ENCODE data around the gene CTAGE6. TPM values are rescaled to one million over a fixed set of nuclear protein-coding genes. Genes with fewer than 3 reads are reported as not detected.
A peak's percentile ranks its signal among the peaks of the same experiment; 100 is the strongest.
"Not testable (repeated sequence)": the region's sequence is repeated elsewhere in the genome, so short reads cannot be mapped to it uniquely, and the experiment has no call there.

Gene CTAGE6
- total RNA-seq, 1 experiment from 2014 or later = not detected

DNA sequence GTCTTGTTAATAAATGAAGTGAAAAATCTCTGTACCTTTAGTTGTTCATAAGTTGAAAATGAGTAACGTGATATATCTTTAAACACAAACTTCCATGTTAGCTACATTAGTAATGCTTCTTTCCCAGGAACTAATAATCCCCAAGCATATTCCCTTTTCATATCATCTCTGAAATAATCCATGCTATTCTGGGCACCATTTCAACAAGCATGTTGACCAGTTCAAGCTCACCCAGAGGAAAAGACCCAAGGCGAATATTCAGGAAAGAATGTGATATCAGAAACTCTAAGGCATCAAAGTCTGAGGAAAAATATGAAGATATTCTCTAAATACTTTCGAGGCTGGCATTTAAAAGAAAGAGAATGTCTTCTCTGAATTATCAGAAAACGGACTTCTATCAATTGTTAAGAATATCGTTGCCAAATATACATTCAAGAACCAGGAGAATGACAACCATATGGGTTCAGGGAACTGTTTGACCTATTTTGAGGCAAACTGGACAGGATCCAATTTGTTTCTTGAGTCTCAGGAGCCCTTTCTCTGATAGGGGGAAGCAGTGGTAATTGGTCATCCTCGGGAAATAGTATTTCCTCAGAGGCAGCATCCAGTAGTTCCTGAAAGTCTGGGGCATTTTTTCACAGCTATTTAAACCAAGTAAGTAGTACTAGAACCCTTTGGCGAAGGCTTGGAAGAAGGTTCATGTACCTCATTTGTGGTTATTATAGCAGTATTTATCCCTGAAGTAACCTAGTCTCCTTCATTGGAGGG, 28.1 kb upstream of the CTAGE6 start:
- intact Hi-C loops (cut with micrococcal nuclease); BruUV-seq (replicated peaks); H2AFZ ChIP-seq (ENCODE audit: low read length): not testable (repeated sequence)

GRCh38 chr7:143779591-143779990, 22.1 kb upstream of the CTAGE6 start:
- H3K27me3 ChIP-seq (ENCODE audit: low read length); H3K4me3 ChIP-seq (ENCODE audit: low read length); H3K9ac ChIP-seq (ENCODE audit: low read length); DNase-seq; H3K27ac ChIP-seq (ENCODE audit: low read length); POLR2A ChIA-PET (ENCODE audit: unreplicated experiment); CTCF ChIA-PET; H3K4me2 ChIP-seq (ENCODE audit: low read length); H3F3A ChIP-seq (ENCODE audit: low read length, unreplicated experiment); H2AFZ ChIP-seq (ENCODE audit: low read length); intact Hi-C loops (cut with micrococcal nuclease); BruUV-seq (replicated peaks); H3K36me3 ChIP-seq (ENCODE audit: low read depth, low read length); ATAC-seq; H3K4me1 ChIP-seq (ENCODE audit: insufficient read depth, low read length); H4K20me1 ChIP-seq (ENCODE audit: low read length); H3K9me2 ChIP-seq (replicated peaks; ENCODE audit: low read length); H3K9me3 ChIP-seq (ENCODE audit: low read length); H3K79me2 ChIP-seq (ENCODE audit: low read length): not testable (repeated sequence)

More for the DNA sequence above, 28.1 kb upstream of the CTAGE6 start:
- H3K27ac ChIP-seq (ENCODE audit: low read length); H3K4me2 ChIP-seq (ENCODE audit: low read length); H3F3A ChIP-seq (ENCODE audit: low read length, unreplicated experiment); ATAC-seq; H4K20me1 ChIP-seq (ENCODE audit: low read length); H3K9ac ChIP-seq (ENCODE audit: low read length); CTCF ChIA-PET; H3K79me2 ChIP-seq (ENCODE audit: low read length); H3K9me2 ChIP-seq (replicated peaks; ENCODE audit: low read length); H3K4me1 ChIP-seq (ENCODE audit: insufficient read depth, low read length); H3K27me3 ChIP-seq (ENCODE audit: low read length); H3K4me3 ChIP-seq (ENCODE audit: low read length); H3K9me3 ChIP-seq (ENCODE audit: low read length); H3K36me3 ChIP-seq (ENCODE audit: low read depth, low read length); DNase-seq; POLR2A ChIA-PET (ENCODE audit: unreplicated experiment): not testable (repeated sequence)

DNA sequence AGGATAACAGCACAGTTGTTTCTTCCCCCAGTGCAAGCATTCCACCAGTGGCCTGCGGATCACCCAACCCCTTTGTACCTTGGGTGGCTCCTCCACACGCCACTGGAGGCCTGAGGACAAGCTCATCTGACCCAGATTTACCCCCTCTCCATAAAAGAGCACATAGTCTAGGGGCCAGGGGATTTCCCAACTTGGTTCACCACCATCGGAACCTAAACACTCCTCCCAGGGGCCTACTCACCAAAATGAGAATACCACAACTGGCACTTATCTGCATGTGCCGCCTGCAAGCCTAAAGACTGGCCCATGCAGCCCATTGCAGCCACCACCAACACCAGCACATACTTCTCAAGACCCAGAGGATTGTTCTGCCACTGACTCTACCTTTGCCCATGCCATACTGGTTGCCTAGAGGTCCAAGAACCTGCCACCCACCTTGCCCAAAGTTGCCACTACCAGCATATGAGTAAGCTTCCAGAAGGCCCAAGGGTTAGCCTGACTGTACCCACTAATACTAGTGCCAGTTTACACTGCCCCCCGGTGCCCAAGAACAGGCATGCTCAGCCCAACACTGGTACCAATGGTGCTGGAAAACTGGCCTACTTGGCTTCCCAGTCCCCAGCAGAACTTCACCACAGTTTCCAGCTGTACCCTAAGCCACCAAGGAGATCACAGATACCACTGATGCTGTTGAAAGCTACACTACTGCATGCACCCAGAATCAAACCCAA, 15.4 kb upstream of the CTAGE6 start:
- H3K4me3 ChIP-seq (ENCODE audit: low read length); H3K27ac ChIP-seq (ENCODE audit: low read length); H3K9ac ChIP-seq (ENCODE audit: low read length); H3K36me3 ChIP-seq (ENCODE audit: low read depth, low read length); H3K9me3 ChIP-seq (ENCODE audit: low read length); POLR2A ChIA-PET (ENCODE audit: unreplicated experiment); CTCF ChIA-PET; H2AFZ ChIP-seq (ENCODE audit: low read length); H4K20me1 ChIP-seq (ENCODE audit: low read length); H3K9me2 ChIP-seq (replicated peaks; ENCODE audit: low read length); intact Hi-C loops (cut with micrococcal nuclease); BruUV-seq (replicated peaks); H3F3A ChIP-seq (ENCODE audit: low read length, unreplicated experiment); DNase-seq; H3K79me2 ChIP-seq (ENCODE audit: low read length); H3K4me2 ChIP-seq (ENCODE audit: low read length); ATAC-seq; H3K27me3 ChIP-seq (ENCODE audit: low read length); H3K4me1 ChIP-seq (ENCODE audit: insufficient read depth, low read length): not testable (repeated sequence)

GRCh38 chr7:143767531-143767930, 10.0 kb upstream of the CTAGE6 start:
- POLR2A ChIA-PET (ENCODE audit: unreplicated experiment); H3K9ac ChIP-seq (ENCODE audit: low read length); H3K9me2 ChIP-seq (replicated peaks; ENCODE audit: low read length); H3K4me3 ChIP-seq (ENCODE audit: low read length); ATAC-seq; H2AFZ ChIP-seq (ENCODE audit: low read length); H3F3A ChIP-seq (ENCODE audit: low read length, unreplicated experiment); H3K27me3 ChIP-seq (ENCODE audit: low read length); H3K4me2 ChIP-seq (ENCODE audit: low read length); intact Hi-C loops (cut with micrococcal nuclease); BruUV-seq (replicated peaks); H4K20me1 ChIP-seq (ENCODE audit: low read length); H3K4me1 ChIP-seq (ENCODE audit: insufficient read depth, low read length); H3K36me3 ChIP-seq (ENCODE audit: low read depth, low read length); H3K9me3 ChIP-seq (ENCODE audit: low read length); H3K27ac ChIP-seq (ENCODE audit: low read length); H3K79me2 ChIP-seq (ENCODE audit: low read length); CTCF ChIA-PET; DNase-seq: not testable (repeated sequence)

- H3K9me3 ChIP-seq (ENCODE audit: low read length); DNase-seq; intact Hi-C loops (cut with micrococcal nuclease); H3K4me2 ChIP-seq (ENCODE audit: low read length); H3K4me3 ChIP-seq (ENCODE audit: low read length); H3K9me2 ChIP-seq (replicated peaks; ENCODE audit: low read length); BruUV-seq (replicated peaks); H4K20me1 ChIP-seq (ENCODE audit: low read length); H3K36me3 ChIP-seq (ENCODE audit: low read depth, low read length); H3K4me1 ChIP-seq (ENCODE audit: insufficient read depth, low read length); POLR2A ChIA-PET (ENCODE audit: unreplicated experiment); H2AFZ ChIP-seq (ENCODE audit: low read length); H3K27ac ChIP-seq (ENCODE audit: low read length); CTCF ChIA-PET; H3K79me2 ChIP-seq (ENCODE audit: low read length); H3F3A ChIP-seq (ENCODE audit: low read length, unreplicated experiment); H3K9ac ChIP-seq (ENCODE audit: low read length); H3K27me3 ChIP-seq (ENCODE audit: low read length): not testable (repeated sequence)
- ATAC-seq = peak; percentile 91
Measured at GRCh38 chr7:143765678-143766077, 8.2 kb upstream of the CTAGE6 start.

DNA sequence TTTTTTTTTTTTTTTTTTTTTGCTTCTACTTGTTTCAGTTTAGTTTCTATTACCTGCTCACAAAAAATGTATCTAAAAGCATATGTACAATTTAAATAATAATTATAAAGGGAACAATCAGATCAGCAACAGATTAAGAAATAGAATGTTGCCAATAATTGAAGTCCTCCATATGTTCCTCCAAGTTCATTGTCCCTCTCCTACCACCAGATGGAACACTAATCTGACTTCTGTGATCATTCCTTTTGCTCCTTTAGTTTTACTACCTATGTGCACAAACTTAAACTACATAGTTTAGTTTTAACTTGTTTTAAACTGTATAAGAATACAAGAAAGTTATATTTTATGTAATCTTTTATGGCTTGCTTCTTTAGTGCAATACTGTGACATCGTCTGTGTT, 5.6 kb upstream of the CTAGE6 start:
- DNase-seq; H3K79me2 ChIP-seq (ENCODE audit: low read length); H3K4me3 ChIP-seq (ENCODE audit: low read length); H2AFZ ChIP-seq (ENCODE audit: low read length); H3K27me3 ChIP-seq (ENCODE audit: low read length); CTCF ChIA-PET; H3K9ac ChIP-seq (ENCODE audit: low read length); intact Hi-C loops (cut with micrococcal nuclease); H3K27ac ChIP-seq (ENCODE audit: low read length); H3F3A ChIP-seq (ENCODE audit: low read length, unreplicated experiment); H3K9me3 ChIP-seq (ENCODE audit: low read length); H3K9me2 ChIP-seq (replicated peaks; ENCODE audit: low read length); H3K4me1 ChIP-seq (ENCODE audit: insufficient read depth, low read length); BruUV-seq (replicated peaks); H3K36me3 ChIP-seq (ENCODE audit: low read depth, low read length); H3K4me2 ChIP-seq (ENCODE audit: low read length); POLR2A ChIA-PET (ENCODE audit: unreplicated experiment); H4K20me1 ChIP-seq (ENCODE audit: low read length): not testable (repeated sequence)
- ATAC-seq = peak; percentile 45; the same call in 1 of the 2 replicates
